HG03280 (cell line): ENCODE measurements around the gene C1QTNF1.

Experiments
- ATAC-seq: cut with Tn5 transposase; IDR thresholded peaks from one replicate; pipeline ENCODE4 v1.9.1; 2021; ENCODE audit warnings: mild to moderate bottlenecking, moderate library complexity; ENCODE audit not compliant: unreplicated experiment

The C1QTNF1 gene

DNA sequence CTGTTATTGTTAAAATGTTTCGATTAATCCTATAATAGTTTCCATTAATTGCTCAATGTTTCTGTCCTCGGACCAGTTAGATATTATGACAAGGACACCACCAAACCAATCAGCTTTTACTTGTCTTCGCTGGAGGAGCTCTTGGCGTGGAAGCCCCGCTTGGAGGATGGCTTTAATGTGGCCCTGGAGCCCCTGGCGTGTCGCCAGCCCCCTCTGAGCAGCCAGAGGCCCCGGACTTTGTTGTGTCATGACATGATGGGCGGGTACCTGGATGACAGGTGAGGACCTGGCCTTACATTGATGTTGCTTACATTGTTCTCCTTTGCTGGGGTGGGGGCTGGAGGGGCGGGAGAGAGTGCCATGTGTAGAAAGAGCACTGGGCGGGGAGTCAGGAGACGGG lies 53.6 kb downstream of the C1QTNF1 start:
- ATAC-seq = no peak

GRCh38 chr17:79078476-79079190 lies 54.7 kb downstream of the C1QTNF1 start:
- no peak for ATAC-seq

GRCh38 chr17:79079421-79080200 lies 55.6 kb downstream of the C1QTNF1 start:
- no peak for ATAC-seq

DNA sequence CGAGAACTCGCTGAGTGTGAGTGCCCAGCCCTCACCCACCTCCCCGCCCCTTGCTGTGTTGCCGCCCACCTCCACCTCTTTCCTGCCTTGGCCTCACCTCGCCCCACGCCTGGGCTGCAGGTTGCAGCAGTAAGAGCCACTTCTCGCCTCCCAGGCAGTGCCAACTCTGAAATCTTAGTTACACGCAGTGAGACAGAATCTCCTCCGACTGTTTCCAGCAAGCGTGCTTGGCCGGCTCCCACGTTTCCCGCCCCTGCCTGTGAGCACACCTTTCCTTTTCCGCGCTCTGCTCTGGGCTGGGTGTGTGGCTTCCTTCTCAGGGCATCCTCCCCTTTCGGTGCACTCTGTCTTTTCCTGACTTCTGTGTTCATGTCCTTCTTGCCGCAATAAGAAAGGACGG lies 56.4 kb downstream of the C1QTNF1 start:
- ATAC-seq = no peak

- no peak for ATAC-seq
Measured at GRCh38 chr17:79080761-79081290, 56.9 kb downstream of the C1QTNF1 start.

DNA sequence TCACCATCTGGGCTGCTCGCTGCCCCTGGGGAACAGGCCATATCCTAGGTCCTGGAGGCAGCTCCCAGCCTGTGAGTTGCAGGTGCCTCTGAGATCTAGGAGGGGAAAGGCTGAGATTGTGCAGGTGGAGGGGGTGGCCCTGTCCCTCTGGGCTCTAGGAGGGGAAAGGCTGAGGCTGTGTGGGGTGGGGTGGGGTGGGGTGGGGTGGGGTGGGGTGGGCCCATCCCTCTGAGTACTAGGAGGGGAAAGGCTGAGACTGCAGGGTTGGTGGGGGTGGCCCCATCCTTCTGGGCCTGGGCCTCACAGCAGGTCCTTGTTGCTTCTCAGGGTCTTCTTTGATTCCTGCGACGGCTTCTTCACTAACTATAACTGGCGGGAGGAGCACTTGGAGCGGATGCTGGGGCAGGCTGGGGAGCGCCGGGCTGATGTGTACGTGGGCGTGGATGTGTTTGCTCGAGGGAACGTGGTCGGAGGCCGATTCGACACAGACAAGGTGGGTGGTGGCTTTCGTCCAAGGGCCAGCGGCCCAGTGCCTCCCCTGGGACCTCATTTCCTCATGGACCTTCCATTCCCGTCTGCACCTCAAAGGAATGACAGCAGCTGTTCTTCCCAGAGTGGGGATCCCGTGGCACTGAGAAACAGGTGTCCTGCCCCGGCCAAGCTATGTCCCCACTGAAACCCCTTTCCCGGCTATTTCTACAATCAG lies 57.8 kb downstream of the C1QTNF1 start:
- ATAC-seq = no peak

DNA sequence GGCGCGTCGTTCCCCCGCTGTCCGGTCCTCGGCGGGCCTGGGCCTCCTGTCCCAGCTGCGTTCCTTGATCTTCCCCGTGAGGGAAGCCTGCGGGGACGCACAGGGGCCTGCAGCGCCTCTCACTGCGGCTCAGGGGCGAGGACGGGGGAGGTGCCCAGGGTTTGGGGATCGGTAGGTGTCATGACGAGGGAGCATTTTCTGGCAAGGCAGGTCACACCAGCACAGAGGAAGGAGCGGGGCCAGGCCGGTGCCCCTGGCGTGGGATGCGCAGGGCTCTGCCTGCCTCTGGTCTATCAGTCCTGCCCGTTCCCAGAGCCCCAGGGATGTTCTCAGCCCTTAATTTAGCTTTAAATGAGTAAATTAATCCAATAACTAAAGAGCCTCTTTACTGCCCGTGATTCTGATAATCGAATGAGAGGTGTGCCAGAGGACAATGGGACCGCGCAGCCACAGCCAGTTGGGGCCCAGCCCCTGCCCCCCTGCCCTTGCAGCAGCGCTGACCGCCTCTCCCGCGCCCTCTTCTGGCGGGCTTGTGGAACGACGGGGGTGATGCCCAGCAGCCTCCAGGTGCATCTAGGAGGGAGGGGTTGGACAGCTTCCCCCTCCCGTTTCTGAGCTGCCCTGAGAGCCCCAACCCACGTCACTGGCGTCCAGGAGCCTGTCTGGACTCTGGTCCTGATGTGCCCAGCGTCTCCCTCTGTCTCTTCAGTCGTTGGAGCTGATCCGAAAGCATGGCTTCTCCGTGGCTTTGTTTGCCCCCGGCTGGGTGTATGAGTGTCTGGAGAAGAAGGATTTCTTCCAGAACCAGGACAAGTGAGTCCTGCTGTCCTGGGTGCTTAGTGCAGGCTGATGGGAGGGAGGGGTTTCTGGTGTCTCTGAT lies 58.6 kb downstream of the C1QTNF1 start:
- no peak for ATAC-seq

GRCh38 chr17:79083191-79083971 lies 59.4 kb downstream of the C1QTNF1 start:
- no peak for ATAC-seq

GRCh38 chr17:79084291-79085153 lies 60.6 kb downstream of the C1QTNF1 start:
- ATAC-seq = no peak

DNA sequence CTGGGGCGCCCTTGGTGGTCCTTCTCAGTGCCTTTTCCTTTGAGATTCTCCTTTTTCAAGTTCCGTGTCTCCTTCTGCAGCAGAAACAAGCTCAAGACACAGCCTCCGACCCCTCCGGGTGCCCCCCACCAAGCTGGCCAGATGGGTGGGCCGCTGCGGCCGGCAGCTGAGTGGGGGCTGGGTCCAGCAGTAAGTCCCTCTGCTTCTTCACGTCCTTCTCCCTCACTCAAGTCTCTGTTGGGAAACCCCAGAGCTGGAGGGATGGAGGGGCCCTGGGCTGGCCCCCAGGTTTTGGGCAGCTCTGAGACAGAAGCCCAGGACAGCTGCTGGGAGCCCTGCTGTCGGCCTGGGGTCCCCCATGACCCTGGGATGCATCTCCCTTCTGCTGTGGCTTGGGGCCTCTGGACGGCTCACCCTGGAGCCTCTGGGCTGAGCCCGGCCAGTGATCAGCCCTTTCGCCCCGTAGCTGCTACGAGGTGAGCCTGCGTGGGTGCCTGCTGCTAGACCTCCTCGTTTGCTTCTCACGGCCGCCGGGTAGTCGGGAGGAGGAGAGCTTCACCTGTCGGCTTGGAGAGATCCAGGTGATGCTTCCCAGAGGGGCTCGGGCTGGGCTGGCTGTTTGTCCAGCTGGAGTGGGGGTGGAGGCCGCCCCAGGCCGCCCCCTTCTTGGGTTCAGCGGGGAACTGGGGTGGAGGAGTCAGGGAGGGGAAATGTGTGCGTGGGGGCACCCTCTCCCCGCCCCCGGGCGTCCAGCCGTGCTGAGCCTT lies 61.4 kb downstream of the C1QTNF1 start:
- no peak for ATAC-seq

- ATAC-seq = no peak
Measured at GRCh38 chr17:79085921-79086551, 62.1 kb downstream of the C1QTNF1 start.

- no peak for ATAC-seq
Measured at GRCh38 chr17:79086609-79087427, 62.8 kb downstream of the C1QTNF1 start.

DNA sequence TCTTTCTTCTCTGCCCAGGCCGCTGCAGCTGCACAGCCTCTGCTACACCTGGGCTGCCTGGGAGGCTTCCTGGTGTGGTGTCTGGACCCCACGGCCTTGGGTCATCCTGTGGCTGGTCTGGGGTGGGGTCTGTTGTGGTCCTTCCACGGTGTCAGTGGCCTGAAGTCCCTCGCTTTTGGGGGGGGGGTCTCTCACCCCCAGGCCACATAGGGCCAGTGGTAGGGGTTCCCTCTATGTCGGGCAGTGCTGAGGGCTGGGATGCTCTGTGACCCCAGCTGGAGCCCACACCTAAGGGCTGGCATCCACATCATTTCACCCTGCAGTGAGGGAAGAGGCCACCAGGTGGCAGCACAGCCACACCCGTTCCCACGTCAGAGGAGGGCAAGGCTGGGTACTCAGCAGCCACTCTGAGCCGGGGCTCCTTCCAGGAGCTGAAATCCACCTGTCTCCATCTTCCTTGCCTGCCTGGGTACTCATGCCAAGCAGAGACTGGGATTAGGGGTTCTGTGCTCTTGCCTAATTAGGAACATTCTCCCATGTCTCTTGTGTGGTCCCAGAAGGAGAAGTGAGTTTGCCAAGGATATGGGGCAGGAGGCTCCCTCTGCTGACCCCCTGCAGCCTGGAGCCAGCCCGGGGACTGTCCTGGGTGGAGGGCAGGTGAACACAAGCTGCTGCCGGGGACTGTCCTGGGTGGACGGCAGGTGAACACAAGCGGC lies 63.6 kb downstream of the C1QTNF1 start:
- no peak for ATAC-seq

DNA sequence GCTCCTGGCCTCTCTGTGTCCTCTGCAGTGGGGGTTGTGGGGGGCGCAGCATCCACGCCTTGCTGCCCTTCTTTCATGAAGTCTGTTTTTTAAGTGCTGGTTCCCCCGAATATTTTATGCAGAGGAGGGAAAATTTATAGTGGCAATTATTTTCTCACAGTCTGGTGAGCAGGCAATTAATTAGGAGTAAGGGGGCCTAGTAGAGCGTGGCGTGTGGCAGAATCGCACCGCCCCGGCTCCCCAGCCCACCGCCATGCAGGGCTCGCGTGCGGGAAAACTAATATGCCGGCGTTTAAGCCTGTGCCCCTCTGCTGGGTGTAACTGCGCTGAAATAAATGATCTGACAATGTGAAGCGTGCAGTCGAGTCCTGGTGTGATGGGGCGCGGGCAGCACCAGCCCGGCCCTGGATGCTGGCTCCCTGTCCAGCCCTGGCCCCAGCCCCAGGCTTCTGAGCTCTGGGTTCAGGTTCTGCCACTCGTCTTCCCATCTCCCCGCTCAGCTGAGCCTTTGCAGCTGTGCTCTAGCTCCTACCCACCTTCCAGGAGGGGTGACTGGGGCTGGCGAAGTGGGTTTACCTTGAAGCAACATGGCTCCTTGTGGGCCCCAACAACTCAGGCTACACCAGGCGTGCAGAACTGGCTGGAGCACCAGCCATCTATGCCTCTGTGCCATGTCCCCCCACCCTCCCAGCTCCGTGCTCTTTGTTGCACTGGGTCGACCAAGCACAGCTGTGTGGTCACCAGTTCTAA lies 64.5 kb downstream of the C1QTNF1 start:
- no peak for ATAC-seq

DNA sequence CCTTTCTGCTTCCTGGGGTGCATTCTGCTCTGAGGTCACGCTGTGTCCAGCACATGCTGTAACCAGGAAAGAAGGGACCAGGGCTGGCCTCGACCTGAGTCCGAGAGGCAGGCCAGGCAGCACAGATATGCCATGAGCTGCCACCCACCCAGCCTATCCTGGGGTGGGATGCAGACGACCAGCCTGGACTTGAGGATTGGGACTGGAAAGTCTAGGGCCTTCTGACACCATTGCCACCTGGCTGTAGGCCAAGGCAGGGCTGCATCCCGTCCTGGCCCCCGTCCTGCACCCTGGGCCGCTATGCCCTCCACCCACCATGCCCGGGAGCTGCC lies 65.0 kb downstream of the C1QTNF1 start:
- no peak for ATAC-seq
